Nephron progenitor cell (in vitro differentiated cells): Measurements from ENCODE around the gene COL4A1.

Experiments used
- DNase-seq: peaks from one replicate; pipeline ENCODE4 v3.0.0; 2021
- H3K27ac Mint-ChIP-seq: 2 replicates; pipeline ENCODE4 v1.8.0; 2021; ENCODE audit warnings: mild to moderate bottlenecking, moderate library complexity, mixed read lengths
- H3K27me3 Mint-ChIP-seq: 2 replicates; pipeline ENCODE4 v1.8.0; 2021; ENCODE audit warnings: mild to moderate bottlenecking, low read depth, mixed read lengths; ENCODE audit not compliant: poor library complexity
- H3K36me3 Mint-ChIP-seq: 2 replicates; pipeline ENCODE4 v1.8.0; 2021; ENCODE audit warnings: low read depth, mixed read lengths
- H3K4me1 Mint-ChIP-seq: 2 replicates; pipeline ENCODE4 v1.8.0; 2021; ENCODE audit warnings: mixed read lengths
- H3K4me3 Mint-ChIP-seq: 2 replicates; pipeline ENCODE4 v1.8.0; 2021; ENCODE audit warnings: mild to moderate bottlenecking, moderate library complexity, mixed read lengths
- H3K9me3 Mint-ChIP-seq: 2 replicates; pipeline ENCODE4 v1.8.0; 2021; ENCODE audit warnings: mild to moderate bottlenecking, moderate library complexity, mixed read lengths
- TF ChIP-seq, protein P1 (sequence below): fragments of 200-600 bp; sonication (generic); IDR thresholded peaks from 2 replicates; pipeline ENCODE4 v1.5.0; 2021; ENCODE audit warnings: antibody characterized with exemption

Gene COL4A1

DNA sequence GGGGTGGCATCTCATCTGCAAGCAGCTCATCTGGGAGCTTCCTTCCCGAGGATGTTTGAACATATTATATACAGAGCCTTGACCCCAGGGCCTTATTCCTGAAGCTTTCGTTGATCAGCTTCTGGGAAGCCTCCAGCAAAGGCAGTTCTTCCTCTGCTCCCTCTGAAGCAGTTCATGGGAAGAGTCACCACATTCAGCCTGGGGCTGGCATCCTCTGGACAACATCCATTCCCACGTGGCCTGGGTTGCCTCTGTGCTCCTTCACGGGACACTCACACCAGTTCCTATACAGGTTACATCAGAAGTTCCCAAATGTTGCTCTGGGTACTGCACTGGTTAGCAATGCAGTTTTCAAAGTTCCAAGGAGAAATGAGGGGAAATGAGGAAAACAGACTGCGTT is 29.7 kb upstream of the COL4A1 start:
- Mint-ChIP-seq H3K9me3 (no peaks in the 10 kb centered on the region), H3K36me3 (peaks cover 40% of the 10 kb centered on the region), H3K27ac (no peak overlapping the region)

DNA sequence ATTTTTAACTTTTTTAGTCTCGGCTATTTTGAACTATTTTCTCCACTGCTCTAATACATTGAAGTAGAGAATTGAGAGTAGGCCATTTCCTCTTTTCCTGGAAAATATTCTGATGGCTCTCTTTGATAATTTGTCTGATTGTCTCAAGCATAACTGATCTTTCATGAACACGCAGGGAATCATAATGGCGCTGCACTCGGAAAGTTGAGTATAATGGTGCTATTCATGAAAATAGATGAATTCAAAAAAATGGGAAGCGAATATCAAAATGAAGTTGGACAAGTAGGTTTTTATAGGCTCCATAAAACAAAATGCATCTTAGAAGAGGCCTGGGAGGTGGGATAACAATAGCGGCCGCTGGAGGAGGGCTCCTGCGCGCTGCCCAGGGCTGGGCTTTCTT is 29.2 kb upstream of the COL4A1 start:
- H3K27me3 Mint-ChIP-seq = no peaks in the 10 kb centered on the region
- DNase-seq = no peak
- no peak overlapping the region for H3K4me3 Mint-ChIP-seq
- H3K36me3 Mint-ChIP-seq = peaks cover 45% of the 10 kb centered on the region
- no peak overlapping the region for H3K27ac Mint-ChIP-seq
- no peaks in the 10 kb centered on the region for H3K9me3 Mint-ChIP-seq
- TF ChIP-seq, protein P1, sequence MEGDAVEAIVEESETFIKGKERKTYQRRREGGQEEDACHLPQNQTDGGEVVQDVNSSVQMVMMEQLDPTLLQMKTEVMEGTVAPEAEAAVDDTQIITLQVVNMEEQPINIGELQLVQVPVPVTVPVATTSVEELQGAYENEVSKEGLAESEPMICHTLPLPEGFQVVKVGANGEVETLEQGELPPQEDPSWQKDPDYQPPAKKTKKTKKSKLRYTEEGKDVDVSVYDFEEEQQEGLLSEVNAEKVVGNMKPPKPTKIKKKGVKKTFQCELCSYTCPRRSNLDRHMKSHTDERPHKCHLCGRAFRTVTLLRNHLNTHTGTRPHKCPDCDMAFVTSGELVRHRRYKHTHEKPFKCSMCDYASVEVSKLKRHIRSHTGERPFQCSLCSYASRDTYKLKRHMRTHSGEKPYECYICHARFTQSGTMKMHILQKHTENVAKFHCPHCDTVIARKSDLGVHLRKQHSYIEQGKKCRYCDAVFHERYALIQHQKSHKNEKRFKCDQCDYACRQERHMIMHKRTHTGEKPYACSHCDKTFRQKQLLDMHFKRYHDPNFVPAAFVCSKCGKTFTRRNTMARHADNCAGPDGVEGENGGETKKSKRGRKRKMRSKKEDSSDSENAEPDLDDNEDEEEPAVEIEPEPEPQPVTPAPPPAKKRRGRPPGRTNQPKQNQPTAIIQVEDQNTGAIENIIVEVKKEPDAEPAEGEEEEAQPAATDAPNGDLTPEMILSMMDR = no peak
- peaks cover 67% of the 10 kb centered on the region for H3K4me1 Mint-ChIP-seq

More for the DNA sequence above, 29.7 kb upstream of the COL4A1 start:
- TF ChIP-seq, protein P1 = no peak
- no peak for DNase-seq
- Mint-ChIP-seq H3K4me1 (peaks cover 67% of the 10 kb centered on the region), H3K4me3 (no peak overlapping the region), H3K27me3 (no peaks in the 10 kb centered on the region)

DNA sequence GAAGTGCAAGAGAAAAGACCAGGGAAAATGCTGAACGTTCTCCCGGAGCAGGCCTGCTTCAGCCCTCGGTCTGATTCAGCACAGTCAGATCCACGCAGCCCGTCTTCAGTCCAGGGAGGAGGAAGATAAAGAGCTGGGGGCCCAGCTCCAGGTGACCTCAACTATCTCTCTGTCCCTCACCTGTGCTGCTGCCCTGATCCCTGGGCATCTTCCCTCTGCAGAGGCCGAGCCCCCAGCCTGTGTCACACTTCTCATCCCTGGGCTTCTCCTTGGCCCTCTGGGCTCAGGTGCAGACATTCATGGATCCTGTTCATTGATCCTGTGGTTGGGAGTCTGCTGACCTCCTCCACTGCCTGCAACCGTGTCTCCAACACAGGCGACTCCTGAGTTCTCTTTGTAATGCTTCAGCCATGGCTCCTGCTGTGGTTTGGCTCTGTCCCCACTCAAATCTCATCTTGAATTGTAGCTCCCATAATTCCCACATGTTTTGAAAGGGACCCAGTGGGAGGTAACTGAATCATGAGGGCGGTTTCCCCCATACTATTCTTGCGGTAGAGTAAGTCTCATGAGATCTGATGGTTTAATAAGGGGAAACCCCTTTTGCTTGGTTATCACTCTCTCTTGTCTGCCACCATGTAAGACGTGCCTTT is 28.0 kb upstream of the COL4A1 start:
- no peak overlapping the region for H3K4me3 Mint-ChIP-seq
- no peak overlapping the region for H3K27ac Mint-ChIP-seq
- H3K27me3 Mint-ChIP-seq = no peaks in the 10 kb centered on the region
- DNase-seq = no peak
- TF ChIP-seq, protein P1 = no peak
- H3K36me3 Mint-ChIP-seq = peaks cover 54% of the 10 kb centered on the region
- no peaks in the 10 kb centered on the region for H3K9me3 Mint-ChIP-seq
- H3K4me1 Mint-ChIP-seq = peaks cover 67% of the 10 kb centered on the region

DNA sequence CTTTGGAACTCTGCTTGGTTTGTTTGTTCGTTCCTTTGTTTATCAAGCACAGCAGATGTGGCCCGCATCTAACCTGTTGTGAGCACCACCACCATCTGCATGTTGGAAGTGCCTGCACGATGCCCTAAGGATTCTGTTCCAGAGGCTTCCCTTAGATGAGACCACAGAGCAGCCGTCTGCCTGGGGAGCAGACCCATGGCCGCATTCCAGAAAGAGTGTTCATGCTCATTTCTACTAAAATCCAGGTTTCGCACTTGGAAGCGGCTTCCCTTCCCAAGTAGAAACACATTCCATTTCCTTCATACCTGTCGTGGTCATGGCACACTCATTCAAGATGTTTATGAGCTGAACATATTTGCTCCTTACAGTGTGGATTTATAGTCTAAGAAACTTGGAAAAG is 27.3 kb upstream of the COL4A1 start:
- TF ChIP-seq, protein P1 = no peak
- Mint-ChIP-seq H3K4me1 (peaks cover 69% of the 10 kb centered on the region), H3K27ac (no peak overlapping the region), H3K27me3 (no peaks in the 10 kb centered on the region), H3K4me3 (no peak overlapping the region), H3K9me3 (no peaks in the 10 kb centered on the region), H3K36me3 (peaks cover 61% of the 10 kb centered on the region)
- no peak for DNase-seq

DNA sequence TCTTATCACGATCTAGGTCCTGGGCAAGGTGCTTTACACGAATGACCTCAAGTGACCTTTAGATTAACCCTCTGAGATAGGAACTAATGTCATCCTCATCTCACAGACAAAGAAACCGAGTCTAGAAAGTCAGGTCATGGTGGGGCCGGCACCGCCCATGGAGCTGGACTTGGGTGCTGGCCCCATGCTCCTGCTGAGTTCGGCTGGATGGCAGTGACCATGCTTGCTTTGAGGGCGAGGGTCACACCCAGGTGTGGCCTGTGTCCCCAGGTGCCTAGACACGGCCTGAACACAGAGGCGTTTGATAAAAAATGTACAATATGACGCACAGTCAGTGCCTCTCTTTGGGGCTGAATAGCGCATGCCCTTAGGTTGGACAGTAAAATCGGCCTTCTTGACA is 26.9 kb upstream of the COL4A1 start:
- Mint-ChIP-seq H3K4me3 (no peak overlapping the region), H3K4me1 (peaks cover 69% of the 10 kb centered on the region), H3K27me3 (no peaks in the 10 kb centered on the region), H3K9me3 (no peaks in the 10 kb centered on the region), H3K27ac (no peak overlapping the region), H3K36me3 (peaks cover 65% of the 10 kb centered on the region)
- TF ChIP-seq, protein P1 = no peak
- no peak for DNase-seq

DNA sequence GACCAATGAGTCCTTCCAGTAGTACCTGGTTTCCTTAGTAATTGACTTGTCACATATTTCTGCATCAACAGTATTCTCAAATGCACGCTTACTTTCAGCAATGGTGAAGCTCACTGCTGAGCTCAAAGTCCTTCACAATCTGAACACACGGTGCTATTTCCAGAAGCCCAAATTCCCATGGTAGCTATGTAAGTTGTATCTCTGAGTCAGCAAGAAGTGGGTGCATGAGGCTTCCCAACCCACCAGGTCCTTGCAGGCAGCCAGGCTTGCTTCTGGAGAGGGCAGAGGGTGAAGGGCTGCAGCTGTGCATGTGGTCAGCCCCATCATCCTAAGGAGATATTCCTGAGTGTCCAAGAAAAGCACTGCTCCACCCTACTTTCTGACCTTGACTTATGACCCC is 25.8 kb upstream of the COL4A1 start:
- DNase-seq = no peak
- Mint-ChIP-seq H3K36me3 (peaks cover 71% of the 10 kb centered on the region), H3K27ac (no peak overlapping the region), H3K27me3 (no peaks in the 10 kb centered on the region), H3K4me1 (peaks cover 67% of the 10 kb centered on the region), H3K4me3 (no peak overlapping the region), H3K9me3 (no peaks in the 10 kb centered on the region)
- TF ChIP-seq, protein P1 = no peak
